GM10248 (cell line): ENCODE data around the gene TRIP4.
A peak's percentile ranks its signal among the peaks of the same experiment; 100 is the strongest.

Source experiments
- CTCF ChIA-PET: fragments of 300-600 bp; sonication (Branson Sonifier 250); formaldehyde crosslinking; extraction: SDS; loops from one replicate; lab custom pipeline; 2021; ENCODE audit warnings: antibody characterized with exemption; lab: Yijun Ruan, JAX
- POLR2A ChIA-PET: fragments of 350-650 bp; sonication (Branson Sonifier 250); formaldehyde crosslinking; extraction: SDS; loops from one replicate; lab custom pipeline; 2020; ENCODE audit warnings: antibody characterized with exemption; lab: Yijun Ruan, JAX
- DNase-seq: peaks from one replicate; pipeline ENCODE4 v3.0.0; 2012; ENCODE audit errors: extremely low spot score
- TF ChIP-seq, protein P1 (sequence below): IDR thresholded peaks from 2 replicates; pipeline ENCODE4 v1.5.1; 2012; ENCODE audit warnings: mild to moderate bottlenecking, low read depth; ENCODE audit errors: extremely low read depth, missing control alignments, control extremely low read depth

The TRIP4 gene

DNA sequence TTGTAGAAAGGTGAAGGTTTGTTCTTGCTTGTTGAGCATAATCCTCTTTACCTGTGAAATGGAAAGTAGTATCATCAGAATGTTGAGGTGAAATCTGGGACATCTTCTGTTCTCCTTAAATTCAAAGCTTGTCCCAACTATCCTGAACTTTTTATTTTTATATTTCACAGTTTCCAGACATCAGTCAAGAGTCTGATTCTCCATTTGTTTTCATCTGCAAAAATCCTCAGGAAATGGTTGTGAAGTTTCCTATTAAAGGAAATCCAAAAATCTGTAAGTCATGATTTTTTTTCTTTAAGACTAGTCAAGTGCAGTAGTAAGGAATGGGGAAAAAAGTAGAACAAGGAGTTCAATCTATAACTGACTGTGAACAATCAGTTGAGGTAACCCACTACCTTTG is 57.2 kb downstream of the TRIP4 start:
- TF ChIP-seq, protein P1, sequence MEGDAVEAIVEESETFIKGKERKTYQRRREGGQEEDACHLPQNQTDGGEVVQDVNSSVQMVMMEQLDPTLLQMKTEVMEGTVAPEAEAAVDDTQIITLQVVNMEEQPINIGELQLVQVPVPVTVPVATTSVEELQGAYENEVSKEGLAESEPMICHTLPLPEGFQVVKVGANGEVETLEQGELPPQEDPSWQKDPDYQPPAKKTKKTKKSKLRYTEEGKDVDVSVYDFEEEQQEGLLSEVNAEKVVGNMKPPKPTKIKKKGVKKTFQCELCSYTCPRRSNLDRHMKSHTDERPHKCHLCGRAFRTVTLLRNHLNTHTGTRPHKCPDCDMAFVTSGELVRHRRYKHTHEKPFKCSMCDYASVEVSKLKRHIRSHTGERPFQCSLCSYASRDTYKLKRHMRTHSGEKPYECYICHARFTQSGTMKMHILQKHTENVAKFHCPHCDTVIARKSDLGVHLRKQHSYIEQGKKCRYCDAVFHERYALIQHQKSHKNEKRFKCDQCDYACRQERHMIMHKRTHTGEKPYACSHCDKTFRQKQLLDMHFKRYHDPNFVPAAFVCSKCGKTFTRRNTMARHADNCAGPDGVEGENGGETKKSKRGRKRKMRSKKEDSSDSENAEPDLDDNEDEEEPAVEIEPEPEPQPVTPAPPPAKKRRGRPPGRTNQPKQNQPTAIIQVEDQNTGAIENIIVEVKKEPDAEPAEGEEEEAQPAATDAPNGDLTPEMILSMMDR = no peak
- no peak for DNase-seq
- POLR2A ChIA-PET = interaction anchor here (0.6 kb wide), 1 partner anchor 46 kb away, joined by 5 read pairs; no protein-coding TSS in a partner anchor
- CTCF ChIA-PET = interaction anchor here (1.0 to 1.2 kb wide), 2 partner anchors 251 to 284 kb away, joined by 3 read pairs; no protein-coding TSS in a partner anchor

DNA sequence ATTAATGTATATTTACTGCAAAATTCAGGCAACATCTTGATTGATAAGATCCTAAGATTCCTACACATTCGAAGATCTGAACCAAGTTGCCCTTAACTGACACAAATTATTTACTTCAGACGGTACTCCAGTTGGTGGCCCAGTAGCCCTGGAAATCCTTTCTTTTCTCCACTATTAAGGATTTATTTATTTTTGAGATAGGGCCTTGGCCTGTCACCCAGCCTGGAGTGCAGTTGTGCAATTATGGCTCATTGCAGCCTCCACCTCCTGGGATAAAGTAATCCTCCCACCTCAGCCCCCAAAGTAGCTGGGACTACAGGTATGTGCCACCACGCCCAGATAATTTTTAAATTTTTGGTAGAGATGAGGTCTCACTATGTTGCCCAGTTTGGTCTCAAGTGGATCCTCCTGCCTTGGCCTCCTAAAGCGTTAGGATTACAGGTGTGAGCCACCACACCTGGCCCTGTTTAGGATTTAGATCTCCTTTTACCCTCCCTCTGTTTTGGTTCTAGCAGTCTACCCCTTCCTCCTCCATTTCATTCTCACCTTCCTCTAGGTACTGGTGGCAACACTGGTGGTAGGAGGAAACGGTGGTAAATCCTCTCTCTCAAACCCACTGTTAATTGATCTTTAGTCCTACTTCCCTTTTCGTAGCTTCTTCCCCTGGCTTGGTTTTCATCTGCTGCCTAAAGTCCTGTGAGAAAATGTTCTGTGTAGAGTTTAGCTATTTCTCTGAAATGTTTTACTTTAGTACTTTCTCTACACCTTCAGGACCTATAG is 60.1 kb downstream of the TRIP4 start:
- TF ChIP-seq, protein P1 = no peak
- peak; percentile 48 for DNase-seq
- ChIA-PET CTCF (interaction anchor here (1.1 to 1.2 kb wide), 4 partner anchors 17 to 280 kb away, joined by 3 to 4 read pairs (median 3); no protein-coding TSS in a partner anchor), POLR2A (no interaction called here)

DNA sequence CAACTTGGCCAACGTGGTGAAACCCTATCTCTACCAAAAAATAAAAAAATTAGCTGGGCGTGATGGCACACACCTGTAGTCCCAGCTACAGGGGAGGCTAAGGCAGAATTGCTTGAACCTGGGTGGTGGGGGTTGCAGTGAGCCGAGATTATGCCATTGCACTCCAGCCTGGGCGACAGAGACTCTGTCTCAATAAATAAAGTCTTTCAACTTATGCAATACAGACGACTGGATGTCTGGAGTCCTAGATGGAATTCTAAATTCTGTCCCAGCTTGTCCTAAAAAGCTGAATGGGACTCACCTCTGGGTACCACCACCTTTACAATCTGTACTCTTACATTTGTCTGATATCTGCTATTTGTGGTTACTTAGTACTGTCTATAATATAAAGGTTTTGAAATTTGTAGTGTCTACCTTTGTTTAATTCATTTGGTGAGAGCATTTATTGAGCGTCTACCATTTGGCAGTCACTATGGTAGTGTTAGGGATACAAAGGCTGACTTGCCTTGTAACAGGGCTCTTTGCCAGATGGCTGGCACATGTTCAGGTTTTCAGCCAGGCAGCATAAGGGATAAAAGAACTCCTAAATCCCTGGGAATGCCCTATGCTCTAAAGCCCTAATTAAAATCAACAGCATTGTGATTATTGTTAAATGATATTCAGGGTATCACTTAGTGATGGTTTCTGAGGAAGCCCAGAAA is 65.5 kb downstream of the TRIP4 start:
- DNase-seq = no peak

DNA sequence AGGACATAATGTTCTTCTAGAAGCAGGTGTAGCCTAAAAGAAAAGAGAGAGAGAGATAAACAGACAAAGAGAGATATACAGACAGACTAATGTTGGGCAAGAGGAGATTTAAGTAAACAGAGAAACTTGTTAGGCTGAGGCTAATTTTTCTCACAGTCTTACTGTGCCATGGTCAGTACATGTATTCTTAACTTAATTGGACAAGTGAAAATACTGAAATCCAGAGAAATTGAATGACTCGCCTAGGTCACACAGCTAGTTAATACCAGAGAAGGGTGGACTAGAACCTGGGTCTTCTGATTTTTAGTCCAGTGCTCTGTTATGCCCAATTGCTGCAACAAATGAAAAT is 66.0 kb downstream of the TRIP4 start:
- CTCF ChIA-PET = no interaction called here
- POLR2A ChIA-PET = no interaction called here
- TF ChIP-seq, protein P1 = no peak
- no peak for DNase-seq

More for the DNA sequence above, 65.5 kb downstream of the TRIP4 start:
- TF ChIP-seq, protein P1 = no peak
- CTCF ChIA-PET = interaction anchor here (1.1 kb wide), 2 partner anchors 8 to 200 kb away, joined by 3 to 5 read pairs; no protein-coding TSS in a partner anchor
- POLR2A ChIA-PET = no interaction called here

DNA sequence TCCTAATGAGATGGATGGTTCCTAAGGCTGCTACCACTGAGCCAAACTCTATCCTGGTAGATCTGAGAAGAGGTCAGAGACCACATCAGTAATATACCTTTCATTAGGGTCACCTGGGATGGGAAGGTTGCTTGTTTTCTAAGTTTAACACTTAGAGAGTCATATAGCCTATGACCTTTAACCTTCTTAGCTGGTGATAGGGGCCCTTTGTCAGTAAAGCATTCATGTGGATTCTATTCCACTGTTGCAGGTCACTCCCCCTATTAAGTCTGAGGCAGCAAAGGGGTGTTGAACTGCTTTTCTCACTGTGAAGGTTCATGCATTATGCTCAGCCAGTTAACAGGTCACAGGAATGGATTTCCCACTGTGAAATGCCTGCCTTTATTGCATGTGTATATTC is 66.6 kb downstream of the TRIP4 start:
- DNase-seq = no peak
- ChIA-PET CTCF (no interaction called here), POLR2A (no interaction called here)
- TF ChIP-seq, protein P1 = no peak

DNA sequence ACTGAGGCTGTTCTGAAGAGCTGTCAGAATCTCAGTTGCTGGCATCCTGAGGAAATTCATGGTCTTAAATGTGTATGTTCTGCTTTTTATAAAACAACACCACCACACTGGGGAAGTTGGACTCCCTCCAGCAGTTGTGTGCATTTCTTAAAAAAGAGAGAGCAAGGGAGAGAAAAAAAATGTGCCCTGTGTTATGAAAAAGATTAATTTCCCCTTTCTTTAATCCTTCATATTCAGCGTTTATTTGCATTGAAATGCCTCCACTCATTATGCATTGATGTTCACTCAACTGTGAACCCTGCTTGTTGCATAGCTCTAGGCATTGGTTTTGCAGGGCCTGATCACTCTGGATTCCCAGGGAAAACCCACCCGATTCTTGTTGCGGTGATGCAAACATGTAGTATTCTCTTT is 68.3 kb downstream of the TRIP4 start:
- POLR2A ChIA-PET = no interaction called here
- CTCF ChIA-PET = no interaction called here

More for the DNA sequence above, 68.3 kb downstream of the TRIP4 start:
- no peak for DNase-seq
- TF ChIP-seq, protein P1 = no peak
